ENCODE results near the gene ASCC1. TPM values are rescaled to one million over a fixed set of nuclear protein-coding genes. Genes with fewer than 3 reads are reported as not detected.

The ASCC1 gene
- total RNA-seq, 4 donors from 2014 or later = 26.8 to 37.7 (median 34.9) TPM

- no peak for TF ChIP-seq CTCF (IDR thresholded peaks at IDR 0.05; ENCODE audit: low read depth)
Observed at GRCh38 chr10:72234560-72235095, 18.6 kb upstream of the ASCC1 start.

- TF ChIP-seq CTCF (IDR thresholded peaks at IDR 0.05; ENCODE audit: low read depth) = no peak
Observed at GRCh38 chr10:72233621-72234020, 17.5 kb upstream of the ASCC1 start.

GRCh38 chr10:72229261-72230251 is 13.5 kb upstream of the ASCC1 start:
- no peak for TF ChIP-seq CTCF (IDR thresholded peaks at IDR 0.05; ENCODE audit: low read depth)

GRCh38 chr10:72228318-72228751 is 12.3 kb upstream of the ASCC1 start:
- no peak for TF ChIP-seq CTCF (IDR thresholded peaks at IDR 0.05; ENCODE audit: low read depth)

GRCh38 chr10:72227826-72228225 is 11.8 kb upstream of the ASCC1 start:
- TF ChIP-seq CTCF (IDR thresholded peaks at IDR 0.05; ENCODE audit: low read depth) = no peak

- TF ChIP-seq CTCF (IDR thresholded peaks at IDR 0.05; ENCODE audit: low read depth) = no peak
Observed at GRCh38 chr10:72226418-72227027, 10.4 kb upstream of the ASCC1 start.

- no peak for TF ChIP-seq CTCF (IDR thresholded peaks at IDR 0.05; ENCODE audit: low read depth)
Observed at GRCh38 chr10:72223743-72224101, 7.6 kb upstream of the ASCC1 start.

Measured in subcutaneous adipose tissue (tissue), 4 donors.